H1 (cell line): ENCODE results near the gene MNAT1. TPM values are rescaled to one million over a fixed set of nuclear protein-coding genes. Genes with fewer than 3 reads are reported as not detected.
A peak's percentile ranks its signal among the peaks of the same experiment; 100 is the strongest.

Source experiments
- CHD1 ChIP-seq: IDR thresholded peaks from 2 replicates; pipeline ENCODE4 v1.6.1; 2012; ENCODE audit warnings: low read depth, low read length, improper control_type of control experiment
- MAFK ChIP-seq: IDR thresholded peaks from 2 replicates; pipeline ENCODE4 v1.6.1; 2012; ENCODE audit warnings: low read depth, mild to moderate bottlenecking, improper control_type of control experiment, low read length
- MAX ChIP-seq: IDR thresholded peaks from 2 replicates; pipeline ENCODE4 v1.6.1; 2012; ENCODE audit warnings: inconsistent platforms
- POLR2A ChIP-seq, 2 experiments: IDR thresholded peaks; 1 replicate in 1 of 2; 2 replicates in 1 of 2; pipeline ENCODE4 v1.6.1; 2011; ENCODE audit warnings: low read depth in 2 of 2, low read length in 2 of 2, mild to moderate bottlenecking in 2 of 2; ENCODE audit errors: control extremely low read depth in 1 of 2
- RFX5 ChIP-seq: IDR thresholded peaks from 2 replicates; pipeline ENCODE4 v1.6.1; 2011; ENCODE audit warnings: low read depth, low read length, improper control_type of control experiment, borderline replicate concordance
- SIN3A ChIP-seq, 2 experiments: IDR thresholded peaks in 1 of 2; conservative IDR thresholded peaks in 1 of 2; 2 replicates each; pipeline ENCODE4 v1.6.1; 2011 to 2012; ENCODE audit warnings: low read length in 2 of 2, improper control_type of control experiment in 1 of 2, low read depth in 1 of 2, mild to moderate bottlenecking in 1 of 2
- SRF ChIP-seq: IDR thresholded peaks from 2 replicates; pipeline ENCODE4 v1.6.1; 2011; ENCODE audit warnings: mild to moderate bottlenecking, low read depth, low read length, moderate library complexity
- polyA plus RNA-seq, 7 experiments: library from polyadenylated mRNA; depleted of rRNA in 3 of 7; stranded (reverse) in 5 of 7; unstranded in 2 of 7; fragments of >200 nt in 5 of 7; fragments of 200-250 nt in 2 of 7; gene quantifications; 1 replicate in 5 of 7; 2 replicates in 1 of 7; 4 replicates in 1 of 7; pipeline versions ENCODE4 v1.2.1 to v1.2.3, GENCODE V29; 2011 to 2013; ENCODE audit warnings: missing spikeins in 2 of 7, mixed read lengths in 2 of 7
- total RNA-seq: library from RNA; stranded (reverse); fragmentation: NEBNext Ultra II Directional; extraction: Animal tissue kit (Norgen Biotek cat#: 25700); gene quantifications from 2 replicates; pipeline ENCODE4 v1.2.1, GENCODE V29; 2021
- TF ChIP-seq, protein P1 (sequence below): IDR thresholded peaks from 2 replicates; pipeline ENCODE4 v1.6.1; 2011; ENCODE audit warnings: low read length, improper control_type of control experiment
- TF ChIP-seq, protein P2 (sequence below): fragments of 300-600 bp; sonication (generic); IDR thresholded peaks from 2 replicates; pipeline ENCODE4 v1.7.1; 2012; ENCODE audit warnings: low read length, moderate library complexity, mild to moderate bottlenecking, inconsistent platforms; ENCODE audit not compliant: insufficient replicate concordance

Gene MNAT1
- total and polyA plus RNA-seq, 2 of the 8 experiments (the other 6 are each of a cell fraction or from before 2014, with no cell fraction given) = 34.7 to 52.1 TPM

- TF ChIP-seq, protein P1, sequence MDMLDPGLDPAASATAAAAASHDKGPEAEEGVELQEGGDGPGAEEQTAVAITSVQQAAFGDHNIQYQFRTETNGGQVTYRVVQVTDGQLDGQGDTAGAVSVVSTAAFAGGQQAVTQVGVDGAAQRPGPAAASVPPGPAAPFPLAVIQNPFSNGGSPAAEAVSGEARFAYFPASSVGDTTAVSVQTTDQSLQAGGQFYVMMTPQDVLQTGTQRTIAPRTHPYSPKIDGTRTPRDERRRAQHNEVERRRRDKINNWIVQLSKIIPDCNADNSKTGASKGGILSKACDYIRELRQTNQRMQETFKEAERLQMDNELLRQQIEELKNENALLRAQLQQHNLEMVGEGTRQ = no peak
- peak; percentile 59 for TF ChIP-seq MAX
- 0 out of 4 replicates have a peak, but pooled peaks have one; percentile 28 to 75 for TF ChIP-seq SIN3A (conservative IDR thresholded peaks at IDR 0.05 in 1 of 2, IDR thresholded peaks at IDR 0.05 in 1 of 2; ENCODE audit: low read depth in 1 of 2, low read length in 2 of 2)
- no peak for TF ChIP-seq SRF
- no peak for TF ChIP-seq RFX5
- TF ChIP-seq, protein P2, sequence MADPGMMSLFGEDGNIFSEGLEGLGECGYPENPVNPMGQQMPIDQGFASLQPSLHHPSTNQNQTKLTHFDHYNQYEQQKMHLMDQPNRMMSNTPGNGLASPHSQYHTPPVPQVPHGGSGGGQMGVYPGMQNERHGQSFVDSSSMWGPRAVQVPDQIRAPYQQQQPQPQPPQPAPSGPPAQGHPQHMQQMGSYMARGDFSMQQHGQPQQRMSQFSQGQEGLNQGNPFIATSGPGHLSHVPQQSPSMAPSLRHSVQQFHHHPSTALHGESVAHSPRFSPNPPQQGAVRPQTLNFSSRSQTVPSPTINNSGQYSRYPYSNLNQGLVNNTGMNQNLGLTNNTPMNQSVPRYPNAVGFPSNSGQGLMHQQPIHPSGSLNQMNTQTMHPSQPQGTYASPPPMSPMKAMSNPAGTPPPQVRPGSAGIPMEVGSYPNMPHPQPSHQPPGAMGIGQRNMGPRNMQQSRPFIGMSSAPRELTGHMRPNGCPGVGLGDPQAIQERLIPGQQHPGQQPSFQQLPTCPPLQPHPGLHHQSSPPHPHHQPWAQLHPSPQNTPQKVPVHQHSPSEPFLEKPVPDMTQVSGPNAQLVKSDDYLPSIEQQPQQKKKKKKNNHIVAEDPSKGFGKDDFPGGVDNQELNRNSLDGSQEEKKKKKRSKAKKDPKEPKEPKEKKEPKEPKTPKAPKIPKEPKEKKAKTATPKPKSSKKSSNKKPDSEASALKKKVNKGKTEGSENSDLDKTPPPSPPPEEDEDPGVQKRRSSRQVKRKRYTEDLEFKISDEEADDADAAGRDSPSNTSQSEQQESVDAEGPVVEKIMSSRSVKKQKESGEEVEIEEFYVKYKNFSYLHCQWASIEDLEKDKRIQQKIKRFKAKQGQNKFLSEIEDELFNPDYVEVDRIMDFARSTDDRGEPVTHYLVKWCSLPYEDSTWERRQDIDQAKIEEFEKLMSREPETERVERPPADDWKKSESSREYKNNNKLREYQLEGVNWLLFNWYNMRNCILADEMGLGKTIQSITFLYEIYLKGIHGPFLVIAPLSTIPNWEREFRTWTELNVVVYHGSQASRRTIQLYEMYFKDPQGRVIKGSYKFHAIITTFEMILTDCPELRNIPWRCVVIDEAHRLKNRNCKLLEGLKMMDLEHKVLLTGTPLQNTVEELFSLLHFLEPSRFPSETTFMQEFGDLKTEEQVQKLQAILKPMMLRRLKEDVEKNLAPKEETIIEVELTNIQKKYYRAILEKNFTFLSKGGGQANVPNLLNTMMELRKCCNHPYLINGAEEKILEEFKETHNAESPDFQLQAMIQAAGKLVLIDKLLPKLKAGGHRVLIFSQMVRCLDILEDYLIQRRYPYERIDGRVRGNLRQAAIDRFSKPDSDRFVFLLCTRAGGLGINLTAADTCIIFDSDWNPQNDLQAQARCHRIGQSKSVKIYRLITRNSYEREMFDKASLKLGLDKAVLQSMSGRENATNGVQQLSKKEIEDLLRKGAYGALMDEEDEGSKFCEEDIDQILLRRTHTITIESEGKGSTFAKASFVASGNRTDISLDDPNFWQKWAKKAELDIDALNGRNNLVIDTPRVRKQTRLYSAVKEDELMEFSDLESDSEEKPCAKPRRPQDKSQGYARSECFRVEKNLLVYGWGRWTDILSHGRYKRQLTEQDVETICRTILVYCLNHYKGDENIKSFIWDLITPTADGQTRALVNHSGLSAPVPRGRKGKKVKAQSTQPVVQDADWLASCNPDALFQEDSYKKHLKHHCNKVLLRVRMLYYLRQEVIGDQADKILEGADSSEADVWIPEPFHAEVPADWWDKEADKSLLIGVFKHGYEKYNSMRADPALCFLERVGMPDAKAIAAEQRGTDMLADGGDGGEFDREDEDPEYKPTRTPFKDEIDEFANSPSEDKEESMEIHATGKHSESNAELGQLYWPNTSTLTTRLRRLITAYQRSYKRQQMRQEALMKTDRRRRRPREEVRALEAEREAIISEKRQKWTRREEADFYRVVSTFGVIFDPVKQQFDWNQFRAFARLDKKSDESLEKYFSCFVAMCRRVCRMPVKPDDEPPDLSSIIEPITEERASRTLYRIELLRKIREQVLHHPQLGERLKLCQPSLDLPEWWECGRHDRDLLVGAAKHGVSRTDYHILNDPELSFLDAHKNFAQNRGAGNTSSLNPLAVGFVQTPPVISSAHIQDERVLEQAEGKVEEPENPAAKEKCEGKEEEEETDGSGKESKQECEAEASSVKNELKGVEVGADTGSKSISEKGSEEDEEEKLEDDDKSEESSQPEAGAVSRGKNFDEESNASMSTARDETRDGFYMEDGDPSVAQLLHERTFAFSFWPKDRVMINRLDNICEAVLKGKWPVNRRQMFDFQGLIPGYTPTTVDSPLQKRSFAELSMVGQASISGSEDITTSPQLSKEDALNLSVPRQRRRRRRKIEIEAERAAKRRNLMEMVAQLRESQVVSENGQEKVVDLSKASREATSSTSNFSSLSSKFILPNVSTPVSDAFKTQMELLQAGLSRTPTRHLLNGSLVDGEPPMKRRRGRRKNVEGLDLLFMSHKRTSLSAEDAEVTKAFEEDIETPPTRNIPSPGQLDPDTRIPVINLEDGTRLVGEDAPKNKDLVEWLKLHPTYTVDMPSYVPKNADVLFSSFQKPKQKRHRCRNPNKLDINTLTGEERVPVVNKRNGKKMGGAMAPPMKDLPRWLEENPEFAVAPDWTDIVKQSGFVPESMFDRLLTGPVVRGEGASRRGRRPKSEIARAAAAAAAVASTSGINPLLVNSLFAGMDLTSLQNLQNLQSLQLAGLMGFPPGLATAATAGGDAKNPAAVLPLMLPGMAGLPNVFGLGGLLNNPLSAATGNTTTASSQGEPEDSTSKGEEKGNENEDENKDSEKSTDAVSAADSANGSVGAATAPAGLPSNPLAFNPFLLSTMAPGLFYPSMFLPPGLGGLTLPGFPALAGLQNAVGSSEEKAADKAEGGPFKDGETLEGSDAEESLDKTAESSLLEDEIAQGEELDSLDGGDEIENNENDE = no peak
- no peak for TF ChIP-seq MAFK
- TF ChIP-seq CHD1 = no peak
- TF ChIP-seq POLR2A (IDR thresholded peaks at IDR 0.05; ENCODE audit: control extremely low read depth in 1 of 2, low read depth in 2 of 2, low read length in 2 of 2) = peak in 1 of 2 experiments; percentile 38; a peak in 1 of 3 replicates
Observed at GRCh38 chr14:60722357-60723115, 12.0 kb upstream of the MNAT1 start (continued).
